ENCODE measurements around the gene SPATC1L. TPM values are rescaled to one million over a fixed set of nuclear protein-coding genes. Genes with fewer than 3 reads are reported as not detected.
"Not testable (repeated sequence)": the region's sequence is repeated elsewhere in the genome, so short reads cannot be mapped to it uniquely, and the experiment has no call there.

The SPATC1L gene
- total and polyA plus RNA-seq, 2 donors from 2014 or later, result 3.7 to 8.7 TPM

DNA sequence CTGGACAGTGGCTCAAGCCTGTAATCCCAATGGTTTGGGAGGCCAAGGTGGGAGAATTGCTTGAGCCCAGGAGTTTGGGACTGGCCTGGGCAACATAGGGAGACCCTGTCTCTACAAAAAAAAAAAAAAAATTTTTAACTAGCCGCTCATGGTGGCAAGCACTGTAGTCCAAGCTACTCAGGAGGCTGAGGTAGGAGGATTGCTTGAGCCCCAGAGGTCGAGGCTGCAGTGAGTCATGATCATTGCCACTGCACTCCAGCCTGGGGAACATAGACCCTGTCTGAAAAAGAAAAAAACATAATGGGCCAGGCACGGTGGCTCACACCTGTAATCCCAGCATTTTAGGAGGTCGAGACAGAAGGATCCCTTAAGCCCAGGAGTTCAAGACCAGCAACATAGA, 5.3 kb downstream of the SPATC1L start:
- Histone ChIP-seq H3K27me3 (ENCODE audit: control insufficient read depth, insufficient read depth, low read length) (no peaks in the 10 kb centered on the region), H3K36me3 (ENCODE audit: control insufficient read depth in 2 of 3, insufficient read depth in 3 of 3, low read length in 3 of 3) (no peaks in the 10 kb centered on the region), H3K9ac (ENCODE audit: low read length in 3 of 3) (no peak overlapping the region), H3K4me1 (ENCODE audit: control insufficient read depth in 2 of 3, insufficient read depth in 2 of 3, low read depth in 1 of 3, low read length in 3 of 3) (no peaks in the 10 kb centered on the region), H3K9me3 (ENCODE audit: control insufficient read depth in 2 of 3, insufficient read depth in 1 of 3, low read length in 3 of 3) (no peaks in the 10 kb centered on the region), H3K4me3 (ENCODE audit: low read length in 3 of 3) (no peak overlapping the region), H3K27ac (ENCODE audit: low read depth in 2 of 2, low read length in 2 of 2) (no peak overlapping the region)
- TF ChIP-seq, protein P1, sequence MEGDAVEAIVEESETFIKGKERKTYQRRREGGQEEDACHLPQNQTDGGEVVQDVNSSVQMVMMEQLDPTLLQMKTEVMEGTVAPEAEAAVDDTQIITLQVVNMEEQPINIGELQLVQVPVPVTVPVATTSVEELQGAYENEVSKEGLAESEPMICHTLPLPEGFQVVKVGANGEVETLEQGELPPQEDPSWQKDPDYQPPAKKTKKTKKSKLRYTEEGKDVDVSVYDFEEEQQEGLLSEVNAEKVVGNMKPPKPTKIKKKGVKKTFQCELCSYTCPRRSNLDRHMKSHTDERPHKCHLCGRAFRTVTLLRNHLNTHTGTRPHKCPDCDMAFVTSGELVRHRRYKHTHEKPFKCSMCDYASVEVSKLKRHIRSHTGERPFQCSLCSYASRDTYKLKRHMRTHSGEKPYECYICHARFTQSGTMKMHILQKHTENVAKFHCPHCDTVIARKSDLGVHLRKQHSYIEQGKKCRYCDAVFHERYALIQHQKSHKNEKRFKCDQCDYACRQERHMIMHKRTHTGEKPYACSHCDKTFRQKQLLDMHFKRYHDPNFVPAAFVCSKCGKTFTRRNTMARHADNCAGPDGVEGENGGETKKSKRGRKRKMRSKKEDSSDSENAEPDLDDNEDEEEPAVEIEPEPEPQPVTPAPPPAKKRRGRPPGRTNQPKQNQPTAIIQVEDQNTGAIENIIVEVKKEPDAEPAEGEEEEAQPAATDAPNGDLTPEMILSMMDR (IDR thresholded peaks at IDR 0.05; ENCODE audit: borderline replicate concordance, extremely low read depth, insufficient read depth), result no peak
- DNase-seq, result no peak
- FAIRE-seq, result no peak
- intact Hi-C loops (cut with DNase I), result no loop called here

DNA sequence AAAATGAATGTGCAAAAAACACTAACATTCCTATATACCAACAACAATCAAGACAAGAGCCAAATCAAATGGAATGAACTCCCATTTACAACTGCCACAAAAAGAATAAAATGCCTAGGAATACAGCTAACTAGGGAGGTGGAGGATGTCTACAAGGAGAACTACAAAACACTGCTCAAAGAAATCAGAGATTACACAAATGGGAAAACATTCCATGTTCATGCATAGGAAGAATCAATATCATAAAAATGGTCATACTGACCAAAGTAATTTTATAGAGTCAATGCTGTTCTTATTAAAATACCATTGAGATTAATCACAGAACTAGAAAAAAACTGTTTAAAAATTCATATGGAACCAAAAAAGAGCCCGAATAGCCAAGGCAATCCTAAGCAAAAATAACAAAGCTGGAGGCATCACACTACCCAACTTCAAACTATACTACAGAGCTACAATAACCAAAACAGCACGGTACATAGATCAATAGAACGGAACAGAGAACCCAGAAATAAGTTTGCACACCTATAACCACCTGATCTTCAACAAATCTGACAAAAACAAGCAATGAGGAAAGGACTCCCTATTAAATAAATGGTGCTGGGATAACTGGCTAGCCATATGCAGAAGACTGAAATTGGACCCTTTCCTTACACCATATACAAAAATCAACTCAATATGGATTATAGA, 7.7 kb downstream of the SPATC1L start:
- FAIRE-seq; H3K4me1 ChIP-seq (ENCODE audit: control insufficient read depth in 2 of 3, insufficient read depth in 2 of 3, low read depth in 1 of 3, low read length in 3 of 3); intact Hi-C loops (cut with DNase I); DNase-seq; H3K27ac ChIP-seq (ENCODE audit: low read depth in 2 of 2, low read length in 2 of 2); H3K9ac ChIP-seq (ENCODE audit: low read length in 3 of 3); H3K27me3 ChIP-seq (ENCODE audit: control insufficient read depth, insufficient read depth, low read length); H3K36me3 ChIP-seq (ENCODE audit: control insufficient read depth in 2 of 3, insufficient read depth in 3 of 3, low read length in 3 of 3); H3K9me3 ChIP-seq (ENCODE audit: control insufficient read depth in 2 of 3, insufficient read depth in 1 of 3, low read length in 3 of 3); H3K4me3 ChIP-seq (ENCODE audit: low read length in 3 of 3): not testable (repeated sequence)

DNA sequence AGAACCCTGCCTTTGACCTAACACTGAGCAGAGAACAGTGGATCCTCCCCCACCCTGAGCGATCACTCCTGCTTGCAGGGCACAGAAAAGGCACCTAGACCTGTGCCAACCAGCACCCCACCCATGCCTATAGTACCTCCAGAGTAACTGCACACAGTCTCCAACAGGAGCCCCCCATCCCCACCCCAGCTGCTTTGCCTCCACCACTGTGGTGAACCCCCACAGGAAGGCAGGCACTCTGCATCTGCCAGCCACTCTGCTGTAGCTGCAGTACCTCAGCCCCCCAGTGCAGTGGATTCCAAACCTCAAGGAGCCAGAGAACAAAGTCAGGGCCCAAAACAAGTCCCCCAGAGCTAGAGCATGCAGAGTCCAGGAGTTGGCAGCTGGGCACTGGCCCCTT, 10.7 kb downstream of the SPATC1L start:
- no peaks in the 10 kb centered on the region for H3K27me3 ChIP-seq (ENCODE audit: control insufficient read depth, insufficient read depth, low read length)
- H3K4me3 ChIP-seq (ENCODE audit: low read length in 3 of 3), result no peak overlapping the region
- intact Hi-C loops (cut with DNase I), result no loop called here
- no peak overlapping the region for H3K27ac ChIP-seq (ENCODE audit: low read depth in 2 of 2, low read length in 2 of 2)
- H3K9ac ChIP-seq (ENCODE audit: low read length in 3 of 3), result no peak overlapping the region
- no peaks in the 10 kb centered on the region for H3K36me3 ChIP-seq (ENCODE audit: control insufficient read depth in 2 of 3, insufficient read depth in 3 of 3, low read length in 3 of 3)
- H3K9me3 ChIP-seq (ENCODE audit: control insufficient read depth in 2 of 3, insufficient read depth in 1 of 3, low read length in 3 of 3), result no peaks in the 10 kb centered on the region
- FAIRE-seq, result no peak
- peak in 1 of 5 donors; percentile 39 for DNase-seq
- TF ChIP-seq, protein P1 (IDR thresholded peaks at IDR 0.05; ENCODE audit: borderline replicate concordance, extremely low read depth, insufficient read depth), result no peak
- no peaks in the 10 kb centered on the region for H3K4me1 ChIP-seq (ENCODE audit: control insufficient read depth in 2 of 3, insufficient read depth in 2 of 3, low read depth in 1 of 3, low read length in 3 of 3)

DNA sequence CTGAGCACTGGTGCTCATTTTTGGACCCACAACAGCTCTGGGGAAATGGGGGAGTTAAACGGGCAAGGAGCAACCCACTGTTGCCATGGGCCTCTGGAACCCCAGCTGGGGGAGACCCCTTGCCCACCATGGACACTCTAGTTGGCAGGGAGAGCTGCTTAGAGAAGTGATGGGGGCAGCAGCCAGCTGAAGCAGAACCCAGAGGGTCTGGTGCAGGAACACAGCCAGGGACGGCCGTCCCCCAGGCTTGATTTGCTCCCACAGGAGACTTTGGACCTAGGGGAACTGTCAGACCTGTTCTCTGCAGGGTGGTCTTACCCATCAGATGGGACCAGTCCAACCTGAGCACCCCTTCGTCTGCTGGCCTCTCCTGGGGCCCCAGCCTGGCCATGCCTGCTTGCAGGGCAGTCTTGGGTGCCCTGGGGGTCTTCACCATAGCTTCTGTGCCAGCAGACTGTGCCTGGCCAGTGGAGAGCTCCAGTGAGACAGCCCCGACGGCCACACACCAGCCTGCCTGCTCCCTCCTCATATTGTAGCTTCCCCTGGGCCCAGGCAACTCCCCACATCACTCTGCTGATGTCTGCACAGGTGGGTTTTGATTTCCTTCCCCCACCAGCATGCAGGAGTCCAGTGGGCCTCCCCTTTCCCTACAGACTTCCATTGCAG, 11.3 kb downstream of the SPATC1L start:
- H3K9me3 ChIP-seq (ENCODE audit: control insufficient read depth in 2 of 3, insufficient read depth in 1 of 3, low read length in 3 of 3), result no peaks in the 10 kb centered on the region
- TF ChIP-seq, protein P1 (IDR thresholded peaks at IDR 0.05; ENCODE audit: borderline replicate concordance, extremely low read depth, insufficient read depth), result no peak
- FAIRE-seq, result no peak
- H3K27ac ChIP-seq (ENCODE audit: low read depth in 2 of 2, low read length in 2 of 2), result no peak overlapping the region
- DNase-seq, result peak in 1 of 5 donors; percentile 59
- no peak overlapping the region for H3K4me3 ChIP-seq (ENCODE audit: low read length in 3 of 3)
- no peaks in the 10 kb centered on the region for H3K4me1 ChIP-seq (ENCODE audit: control insufficient read depth in 2 of 3, insufficient read depth in 2 of 3, low read depth in 1 of 3, low read length in 3 of 3)
- no peaks in the 10 kb centered on the region for H3K36me3 ChIP-seq (ENCODE audit: control insufficient read depth in 2 of 3, insufficient read depth in 3 of 3, low read length in 3 of 3)
- no peaks in the 10 kb centered on the region for H3K27me3 ChIP-seq (ENCODE audit: control insufficient read depth, insufficient read depth, low read length)
- no peak overlapping the region for H3K9ac ChIP-seq (ENCODE audit: low read length in 3 of 3)
- intact Hi-C loops (cut with DNase I), result no loop called here
